Stomach smooth muscle (tissue), 2 donors: ENCODE data around the gene LRRTM2.

Experiments used
- H3K27ac ChIP-seq: one replicate; pipeline ENCODE4 v1.7.0; 2013; ENCODE audit warnings: mild to moderate bottlenecking, low read length, inconsistent platforms
- H3K27me3 ChIP-seq, 2 donors: one replicate each; pipeline ENCODE4 v1.7.0; 2013; ENCODE audit warnings: low read length in 2 of 2; ENCODE audit not compliant: insufficient read depth in 2 of 2, control insufficient read depth in 1 of 2
- H3K36me3 ChIP-seq, 2 donors: one replicate each; pipeline ENCODE4 v1.7.0; 2013; ENCODE audit warnings: low read length in 2 of 2; ENCODE audit not compliant: control insufficient read depth in 2 of 2, insufficient read depth in 2 of 2
- H3K4me1 ChIP-seq: one replicate; pipeline ENCODE4 v1.7.0; 2013; ENCODE audit warnings: low read length; ENCODE audit not compliant: control insufficient read depth, insufficient read depth
- H3K4me3 ChIP-seq, 2 donors: one replicate each; pipeline ENCODE4 v1.7.0; 2013; ENCODE audit warnings: low read length in 2 of 2
- H3K9ac ChIP-seq, 2 donors: one replicate each; pipeline ENCODE4 v1.7.0; 2013; ENCODE audit warnings: low read length in 2 of 2, mild to moderate bottlenecking in 1 of 2
- H3K9me3 ChIP-seq, 2 donors: one replicate each; pipeline ENCODE4 v1.7.0; 2013; ENCODE audit warnings: low read length in 2 of 2; ENCODE audit not compliant: control insufficient read depth in 2 of 2
- donor health status: healthy.
- donor health status: Pancreatic carcinoma.

The LRRTM2 gene

DNA sequence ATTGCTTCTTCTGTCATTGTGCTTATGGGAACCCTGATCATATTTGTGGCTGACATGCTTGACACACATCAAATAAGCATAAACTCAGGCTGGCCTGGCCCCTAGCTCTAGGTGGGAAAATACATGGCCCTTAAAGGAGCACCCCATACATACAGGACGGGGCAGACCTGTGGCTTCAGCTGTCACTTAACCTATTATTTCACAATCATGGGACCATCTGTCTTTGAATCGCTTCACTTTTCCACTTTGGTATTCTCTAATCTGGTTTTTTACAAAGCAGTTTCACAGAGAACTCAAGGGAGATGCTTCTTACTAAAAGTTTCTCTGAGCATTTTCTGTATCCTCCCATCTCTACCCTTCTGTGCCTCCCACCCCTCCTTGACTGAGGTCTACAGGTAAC lies 34.6 kb upstream of the LRRTM2 start:
- Histone ChIP-seq H3K4me1 (no peaks in the 10 kb centered on the region), H3K9me3 (no peaks in the 10 kb centered on the region), H3K27me3 (no peaks in the 10 kb centered on the region), H3K9ac (no peak overlapping the region), H3K4me3 (no peak overlapping the region), H3K27ac (no peak overlapping the region), H3K36me3 (peaks cover 15 to 19% of the 10 kb centered on the region in 2 donors)

DNA sequence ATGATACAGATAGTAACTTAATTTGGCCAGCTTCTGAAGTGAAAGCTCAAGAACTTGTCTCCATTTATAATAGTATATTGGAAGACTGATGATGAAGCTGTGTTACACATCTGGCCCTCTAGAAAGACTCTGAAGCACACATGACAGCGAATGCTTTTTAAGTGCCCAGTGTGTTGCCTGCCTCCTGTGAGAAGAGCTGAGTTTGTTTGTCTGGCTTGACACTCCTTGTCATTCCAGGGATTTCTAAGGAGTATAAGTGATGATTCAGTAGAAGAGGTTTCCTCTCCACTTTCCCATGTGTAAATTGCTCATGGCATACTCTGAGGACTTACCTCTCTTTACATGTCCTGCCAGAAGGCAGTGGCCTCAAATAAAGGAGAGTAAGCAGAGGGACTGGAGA lies 30.4 kb upstream of the LRRTM2 start:
- Histone ChIP-seq H3K4me3 (no peak overlapping the region), H3K36me3 (peaks cover 23 to 24% of the 10 kb centered on the region in 2 donors)

DNA sequence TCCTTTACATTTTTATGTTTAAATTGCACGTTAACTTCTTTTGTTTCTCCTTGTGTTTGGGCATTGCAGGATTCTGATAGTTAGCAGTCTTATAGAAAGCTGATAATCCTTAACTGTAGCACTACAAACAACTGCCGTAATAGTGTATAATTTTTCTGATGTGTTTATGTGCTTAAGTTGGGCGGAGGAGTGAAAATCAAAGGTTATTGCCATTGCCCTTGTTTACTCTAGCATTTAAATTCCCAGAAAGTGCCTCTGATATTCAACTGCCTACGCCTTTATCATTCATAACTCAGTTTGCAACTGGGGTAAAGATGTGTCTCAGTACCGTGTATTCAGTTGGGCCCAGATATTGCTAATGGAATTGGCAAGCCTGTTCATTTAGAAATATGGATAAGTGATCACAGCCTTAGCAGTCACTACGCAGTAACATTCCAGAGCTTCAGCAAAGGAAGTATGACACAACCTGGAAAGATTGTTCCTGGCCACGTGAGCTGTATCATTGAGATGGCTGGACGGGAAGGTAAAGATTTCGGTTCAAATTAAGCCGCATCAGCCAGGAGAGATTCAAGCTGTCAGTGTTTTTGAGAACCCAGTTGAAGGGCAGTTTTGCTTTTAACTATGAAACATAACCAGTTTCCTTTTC lies 28.1 kb upstream of the LRRTM2 start:
- Histone ChIP-seq H3K4me1 (no peaks in the 10 kb centered on the region), H3K36me3 (peaks cover 22 to 23% of the 10 kb centered on the region in 2 donors), H3K27ac (no peak overlapping the region), H3K9me3 (no peaks in the 10 kb centered on the region), H3K4me3 (no peak overlapping the region), H3K27me3 (no peaks in the 10 kb centered on the region), H3K9ac (no peak overlapping the region)

More for the DNA sequence above, 30.4 kb upstream of the LRRTM2 start:
- Histone ChIP-seq H3K4me1 (no peaks in the 10 kb centered on the region), H3K9me3 (no peaks in the 10 kb centered on the region), H3K9ac (no peak overlapping the region), H3K27me3 (no peaks in the 10 kb centered on the region), H3K27ac (no peak overlapping the region)

DNA sequence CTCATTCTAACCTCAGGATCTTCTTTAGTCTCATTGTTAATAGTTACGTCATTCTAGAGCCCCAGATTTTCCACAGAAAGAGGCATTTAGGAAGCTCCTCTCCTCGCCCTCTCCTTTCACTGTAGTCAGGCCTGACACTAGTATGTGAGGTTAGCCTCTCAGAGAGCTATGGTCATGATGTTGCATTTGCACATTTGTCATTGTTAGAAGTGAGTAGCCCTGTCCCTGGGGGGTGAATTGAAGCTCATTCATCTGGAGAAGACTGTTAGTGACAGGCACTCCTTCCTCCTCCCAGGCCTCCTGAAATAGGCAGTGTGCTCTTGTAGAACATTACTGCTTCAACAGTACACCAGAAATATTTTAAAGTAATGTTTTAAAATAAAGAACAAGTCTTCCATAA lies 26.6 kb upstream of the LRRTM2 start:
- Histone ChIP-seq H3K27me3 (no peaks in the 10 kb centered on the region), H3K4me1 (no peaks in the 10 kb centered on the region), H3K9ac (no peak overlapping the region), H3K27ac (no peak overlapping the region), H3K4me3 (no peak overlapping the region), H3K9me3 (no peaks in the 10 kb centered on the region), H3K36me3 (peaks cover 18 to 19% of the 10 kb centered on the region in 2 donors)

DNA sequence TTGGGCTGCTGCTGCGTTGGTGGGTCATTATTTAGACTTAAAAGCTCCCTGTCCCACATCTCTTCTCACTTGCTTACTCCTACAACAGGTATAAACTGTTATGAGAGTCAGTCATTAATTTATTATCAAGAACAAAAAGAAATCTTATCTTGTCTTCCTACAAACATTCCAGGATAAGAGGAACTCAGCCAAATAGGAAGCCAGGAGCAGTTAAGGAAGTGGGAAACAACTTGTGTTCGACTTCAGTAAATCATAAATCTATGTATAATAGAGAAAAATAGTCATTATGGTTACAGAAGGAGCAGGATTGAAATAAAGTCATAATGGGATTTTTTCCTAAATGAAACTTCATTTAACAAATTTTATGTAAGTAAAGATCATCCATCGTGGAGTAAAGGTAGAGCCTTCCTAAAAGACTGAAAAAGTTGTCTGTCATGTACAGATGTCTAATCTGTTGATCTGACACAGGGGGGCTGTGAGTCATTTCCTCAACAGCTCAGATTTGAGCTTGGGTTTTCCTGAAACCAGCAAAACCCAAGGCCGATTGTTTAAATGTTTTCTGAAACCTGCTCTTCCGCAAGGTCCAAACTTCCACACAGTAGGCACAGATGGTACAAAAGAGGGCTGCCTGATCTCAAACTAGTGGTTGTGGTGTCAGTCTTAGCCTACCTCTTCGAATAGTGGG lies 25.3 kb upstream of the LRRTM2 start:
- Histone ChIP-seq H3K4me1 (no peaks in the 10 kb centered on the region), H3K9me3 (no peaks in the 10 kb centered on the region), H3K36me3 (peaks cover 9 to 12% of the 10 kb centered on the region in 2 donors), H3K4me3 (no peak overlapping the region), H3K27ac (no peak overlapping the region), H3K9ac (no peak overlapping the region), H3K27me3 (no peaks in the 10 kb centered on the region)

DNA sequence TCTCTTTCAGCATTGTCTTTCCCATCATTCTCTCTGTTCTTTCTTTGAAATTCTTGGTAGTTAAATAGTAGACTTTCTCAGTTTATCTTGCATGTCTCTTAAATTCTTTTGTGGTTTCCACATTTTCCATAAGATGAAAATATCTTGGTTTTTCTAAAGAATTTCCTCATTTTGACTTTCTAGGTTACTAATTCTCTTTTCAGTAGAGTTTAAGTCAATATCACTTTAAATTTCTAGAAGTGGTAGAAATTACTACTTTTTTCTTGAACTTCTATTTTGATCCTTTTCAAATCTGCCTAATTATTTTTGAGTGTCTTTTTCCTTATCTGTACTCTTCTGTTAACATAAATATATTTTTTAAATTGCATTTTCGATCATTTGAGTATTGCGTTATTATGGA lies 23.6 kb upstream of the LRRTM2 start:
- H3K4me1 ChIP-seq = no peaks in the 10 kb centered on the region
- no peak overlapping the region for H3K9ac ChIP-seq
- peaks cover 4 to 7% of the 10 kb centered on the region in 2 donors for H3K36me3 ChIP-seq
- H3K9me3 ChIP-seq = no peaks in the 10 kb centered on the region
- no peak overlapping the region for H3K4me3 ChIP-seq
- H3K27ac ChIP-seq = no peak overlapping the region
- H3K27me3 ChIP-seq = no peaks in the 10 kb centered on the region

DNA sequence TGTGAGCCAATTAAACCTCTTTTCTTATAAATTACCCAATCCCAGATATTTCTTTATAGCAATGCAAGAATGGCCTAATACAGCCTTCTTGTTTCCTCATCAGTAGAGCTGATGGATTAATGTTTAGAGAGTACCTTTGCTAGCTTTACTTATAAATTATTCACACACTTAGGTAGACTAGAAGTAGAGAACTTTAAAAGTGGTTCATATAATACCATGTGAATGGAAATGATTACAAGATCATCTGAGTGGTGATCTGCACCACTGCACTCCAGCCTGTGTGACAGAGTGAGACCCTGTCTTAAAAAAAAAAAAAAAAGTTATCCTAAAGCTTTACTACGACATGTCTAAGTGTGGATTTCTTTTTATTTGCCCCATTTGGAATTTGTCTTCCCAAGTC lies 23.2 kb upstream of the LRRTM2 start:
- no peak overlapping the region for H3K4me3 ChIP-seq
- peaks cover 0 to 4% of the 10 kb centered on the region in 2 donors for H3K36me3 ChIP-seq
- H3K4me1 ChIP-seq = no peaks in the 10 kb centered on the region
- no peaks in the 10 kb centered on the region for H3K9me3 ChIP-seq
- H3K9ac ChIP-seq = no peak overlapping the region
- no peak overlapping the region for H3K27ac ChIP-seq
- no peaks in the 10 kb centered on the region for H3K27me3 ChIP-seq

DNA sequence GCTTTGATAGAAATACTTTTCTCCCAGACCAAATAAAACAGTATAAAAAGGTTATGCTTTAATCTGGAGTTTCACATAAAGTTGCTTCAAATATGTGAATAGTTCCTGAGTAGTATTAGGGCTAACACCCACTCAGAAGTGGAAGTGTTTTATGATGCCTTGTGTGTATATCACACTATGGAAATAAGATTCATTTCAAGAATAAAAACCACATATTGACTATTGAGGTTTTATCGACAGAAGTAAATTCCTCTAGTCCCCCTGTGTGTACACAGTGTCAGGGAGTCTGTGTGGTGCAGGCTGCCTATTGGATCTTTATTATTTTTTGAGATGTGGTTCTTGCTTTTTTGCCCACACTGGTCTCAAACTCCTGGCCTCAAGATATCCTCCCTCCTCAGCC lies 20.8 kb upstream of the LRRTM2 start:
- H3K4me3 ChIP-seq = no peak overlapping the region
- H3K36me3 ChIP-seq = peaks cover 2 to 8% of the 10 kb centered on the region in 2 donors
- no peak overlapping the region for H3K27ac ChIP-seq
- H3K27me3 ChIP-seq = no peaks in the 10 kb centered on the region
- no peaks in the 10 kb centered on the region for H3K4me1 ChIP-seq
- no peaks in the 10 kb centered on the region for H3K9me3 ChIP-seq
- no peak overlapping the region for H3K9ac ChIP-seq

DNA sequence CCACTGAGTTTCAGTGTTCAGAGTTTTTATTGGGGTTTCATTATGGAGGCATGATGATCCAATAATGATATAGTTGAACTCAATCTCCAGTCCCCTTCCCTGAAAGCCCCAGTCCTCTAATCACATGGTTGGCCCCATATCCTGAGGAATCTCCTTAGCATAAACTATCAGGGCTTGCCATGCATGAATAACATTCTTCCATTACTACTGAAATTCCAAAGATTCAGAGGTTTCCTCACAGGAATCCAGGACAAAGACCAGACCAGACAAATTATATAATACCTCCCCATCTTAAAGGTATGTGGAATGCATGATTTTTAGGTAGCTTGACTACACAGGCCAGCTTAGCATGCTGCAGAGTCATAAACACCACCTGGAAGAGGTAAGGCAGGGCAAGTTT lies 15.5 kb upstream of the LRRTM2 start:
- H3K9me3 ChIP-seq = peaks cover 0 to 4% of the 10 kb centered on the region in 2 donors
- H3K27me3 ChIP-seq = no peaks in the 10 kb centered on the region
- no peak overlapping the region for H3K9ac ChIP-seq
- H3K4me3 ChIP-seq = no peak overlapping the region
- no peaks in the 10 kb centered on the region for H3K4me1 ChIP-seq
- H3K27ac ChIP-seq = no peak overlapping the region
- H3K36me3 ChIP-seq = peaks cover 28 to 40% of the 10 kb centered on the region in 2 donors

DNA sequence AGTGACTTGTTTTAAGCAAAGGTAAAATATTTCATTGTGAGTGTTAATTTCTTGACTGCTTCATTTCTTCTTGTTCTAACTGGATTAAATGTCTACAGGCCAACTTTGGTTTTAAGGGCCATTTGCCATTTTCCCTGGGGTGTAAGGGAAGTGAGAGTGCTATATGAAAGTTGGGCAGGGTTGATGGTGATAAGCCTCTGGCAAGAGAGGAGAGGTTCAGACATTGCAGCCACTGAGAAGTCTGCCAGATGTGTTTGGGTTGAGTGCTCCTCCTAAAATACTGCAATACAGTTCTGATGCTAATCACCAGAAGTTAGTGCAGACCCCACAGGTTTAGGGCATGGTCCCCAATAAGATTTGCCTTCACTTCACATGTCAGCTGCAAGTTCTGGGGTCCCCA lies 14.9 kb upstream of the LRRTM2 start:
- Histone ChIP-seq H3K9ac (no peak overlapping the region), H3K4me1 (no peaks in the 10 kb centered on the region), H3K27me3 (no peaks in the 10 kb centered on the region), H3K4me3 (no peak overlapping the region), H3K9me3 (peaks cover 0 to 4% of the 10 kb centered on the region in 2 donors), H3K27ac (no peak overlapping the region), H3K36me3 (peaks cover 28 to 40% of the 10 kb centered on the region in 2 donors)

DNA sequence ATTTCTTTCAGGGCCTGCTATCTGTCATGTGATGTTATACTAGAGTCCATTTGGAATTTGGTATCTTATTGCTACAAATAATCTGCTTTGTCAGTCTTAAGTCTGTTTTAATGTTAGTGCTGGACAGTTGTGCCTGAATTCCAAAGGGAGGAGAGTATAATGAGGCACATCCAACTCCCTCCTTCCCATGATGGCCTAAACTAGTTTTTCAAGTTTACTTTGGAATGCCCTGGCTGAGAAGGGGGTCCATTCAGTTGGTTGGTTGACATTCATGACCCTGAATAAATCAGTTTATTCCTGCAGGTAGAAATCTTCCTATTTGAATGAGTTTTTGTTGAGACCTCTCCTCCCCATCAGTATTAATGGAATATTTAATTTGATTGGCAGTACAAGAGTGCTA lies 9.4 kb upstream of the LRRTM2 start:
- H3K9ac ChIP-seq = no peak overlapping the region
- no peaks in the 10 kb centered on the region for H3K9me3 ChIP-seq
- H3K27ac ChIP-seq = no peak overlapping the region
- H3K36me3 ChIP-seq = peaks cover 15 to 18% of the 10 kb centered on the region in 2 donors
- H3K4me3 ChIP-seq = no peak overlapping the region
- no peaks in the 10 kb centered on the region for H3K4me1 ChIP-seq
- no peaks in the 10 kb centered on the region for H3K27me3 ChIP-seq
